IPS-NIHi7 (cell line): Measurements from ENCODE around the gene ZBED6.

Source experiments
- DNase-seq: peaks from one replicate; pipeline ENCODE4 v3.0.0; 2012; ENCODE audit warnings: mixed read lengths; ENCODE audit errors: extremely low spot score

ZBED6 gene

DNA sequence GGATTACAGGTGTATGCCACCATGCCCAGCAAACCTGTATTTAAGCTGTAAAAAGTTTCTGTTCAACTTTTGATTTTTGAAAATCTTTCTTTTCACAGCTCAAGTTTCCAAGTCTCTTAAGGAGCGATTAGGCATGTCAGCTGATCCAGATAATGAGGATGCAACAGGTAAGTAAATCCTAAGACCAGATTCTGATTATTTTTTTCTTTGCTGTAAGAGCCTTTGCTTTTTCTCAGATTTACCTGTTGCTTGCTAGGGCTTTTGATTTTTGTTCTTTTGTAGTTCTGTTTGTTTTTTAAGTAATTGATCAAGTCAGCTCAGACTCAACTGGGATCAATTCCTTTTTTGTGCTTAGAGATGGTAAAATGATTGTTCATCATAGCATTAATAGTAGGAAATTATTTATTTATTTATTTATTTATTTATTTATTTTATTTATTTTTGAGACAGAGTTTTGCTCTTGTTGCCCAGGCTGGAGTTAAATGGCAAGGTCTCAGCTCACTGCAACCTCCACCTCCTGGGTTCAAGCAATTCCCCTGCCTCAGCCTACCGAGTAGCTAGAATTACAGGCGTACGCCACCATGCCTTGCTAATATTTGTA lies 44.9 kb downstream of the ZBED6 start:
- no peak for DNase-seq

DNA sequence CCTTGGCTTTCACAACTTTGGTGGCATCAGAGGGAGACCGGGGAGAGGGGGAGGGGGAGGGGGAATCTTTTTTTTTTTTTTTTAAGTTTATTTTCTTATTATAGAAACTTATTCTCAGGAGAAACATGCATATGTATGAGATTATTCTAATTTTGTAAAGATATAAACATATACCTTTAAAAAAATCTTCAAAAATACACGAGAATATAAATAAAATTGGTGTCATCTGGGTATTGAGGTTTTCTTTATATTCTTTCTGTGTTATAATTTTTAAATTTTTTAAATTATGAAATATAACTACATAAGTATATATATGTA lies 47.1 kb downstream of the ZBED6 start:
- DNase-seq = no peak

DNA sequence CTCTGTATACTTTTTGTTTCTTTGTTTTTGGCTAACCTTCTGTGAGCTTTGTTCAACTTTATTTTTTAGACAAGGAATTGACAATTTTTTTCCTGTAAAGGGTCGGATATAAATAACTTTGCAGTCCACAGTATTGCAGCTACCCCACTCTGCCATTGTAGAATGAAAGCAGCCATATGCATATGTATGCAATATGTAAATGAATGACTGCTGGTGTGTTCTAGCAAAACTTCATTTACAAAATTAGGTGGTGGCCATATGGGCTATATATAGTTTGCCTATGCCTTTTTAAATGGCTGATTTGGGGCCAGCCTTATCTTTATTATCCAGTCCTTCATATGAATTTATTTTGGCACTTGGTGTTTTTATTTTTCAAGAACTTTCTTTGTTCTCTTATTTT lies 48.0 kb downstream of the ZBED6 start:
- DNase-seq = no peak
